COR-L47 (cell line): ENCODE measurements around the gene YIPF2.

Source experiments
- DNase-seq: peaks from one replicate; lab custom pipeline; 2025; lab: John Stamatoyannopoulos, UW

YIPF2 gene

DNA sequence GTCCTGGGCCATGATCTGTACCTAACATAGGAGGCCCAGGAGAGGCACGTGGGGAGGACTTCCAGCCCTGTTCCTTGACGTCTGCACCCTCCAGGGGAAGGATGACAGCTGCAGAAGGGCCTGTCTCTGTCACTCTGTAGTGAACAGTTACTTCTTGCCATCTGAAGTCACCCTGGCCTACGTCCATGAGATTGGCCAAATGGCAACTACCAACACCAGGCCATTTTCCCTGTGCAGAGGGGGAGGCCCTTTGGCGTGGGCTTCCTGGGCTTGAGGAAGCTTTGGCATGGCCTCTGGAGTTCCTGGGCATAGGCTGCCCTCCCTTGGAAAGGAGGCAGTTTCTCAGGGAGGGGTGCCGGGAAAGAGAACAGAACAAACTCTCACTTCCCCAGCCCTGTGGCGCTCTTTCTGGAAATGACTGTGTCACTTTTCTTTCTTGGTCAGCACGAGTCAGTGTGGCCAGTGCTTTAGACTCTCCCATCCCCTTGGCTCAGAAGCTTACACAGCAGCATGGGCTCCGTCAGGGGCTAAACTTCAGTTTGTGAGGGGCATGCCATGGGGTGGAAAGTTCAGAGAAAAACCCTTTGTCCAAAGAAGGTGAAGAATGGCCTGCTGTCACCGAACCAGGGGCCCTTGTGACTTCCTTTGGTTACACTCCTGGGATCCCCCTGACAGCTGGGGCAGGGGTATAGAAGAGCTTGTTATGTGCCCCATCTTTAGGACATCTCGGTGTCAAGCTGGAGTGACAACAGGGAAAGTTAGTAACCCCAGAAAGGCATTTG lies 51.8 kb downstream of the YIPF2 start:
- no peak for DNase-seq

DNA sequence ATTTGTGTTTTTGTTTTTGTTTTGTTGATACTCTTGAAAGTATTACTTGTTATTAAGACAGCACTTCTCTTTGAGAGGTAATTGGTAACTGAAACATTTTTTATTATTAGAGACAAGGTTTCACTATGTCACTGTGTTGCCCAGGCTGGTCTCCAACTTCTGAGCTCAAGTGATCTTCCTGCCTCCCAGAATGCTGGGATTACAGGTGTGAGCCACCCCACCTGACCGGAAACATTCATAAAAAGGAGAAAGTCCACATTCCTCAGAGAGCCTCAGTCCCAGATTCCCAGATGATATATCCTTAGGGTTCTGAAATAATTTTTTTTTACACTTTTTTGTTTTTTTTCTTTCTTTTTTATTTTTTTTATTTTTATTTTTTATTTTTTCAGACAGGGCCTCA lies 54.4 kb downstream of the YIPF2 start:
- DNase-seq = no peak

DNA sequence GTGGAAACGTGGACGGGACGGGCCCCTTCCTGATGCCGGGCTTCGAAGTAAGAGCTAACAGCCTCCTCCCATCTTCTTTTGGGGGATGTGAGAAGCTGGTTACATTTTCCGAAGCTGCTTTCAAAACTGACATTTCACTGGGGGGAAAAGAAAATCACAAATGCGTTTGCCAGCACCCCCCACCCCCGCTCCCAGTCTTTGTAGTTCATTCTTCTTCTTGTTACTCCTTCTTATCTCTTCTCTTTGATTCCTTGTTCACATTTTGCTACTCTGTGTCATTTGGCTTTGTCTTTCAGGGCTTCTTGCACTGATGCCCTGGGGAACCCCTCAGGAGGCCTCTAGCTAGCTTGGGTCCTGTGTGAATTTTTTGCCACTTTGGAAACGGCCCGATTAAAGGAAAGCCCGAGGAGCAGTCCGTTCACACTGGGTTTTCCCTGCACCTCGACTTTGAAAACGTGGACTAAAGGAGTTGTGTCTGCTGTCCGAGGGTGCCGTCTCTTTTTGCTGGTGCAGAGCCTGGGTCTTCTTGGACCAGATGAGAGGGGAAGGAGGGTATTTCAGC lies 55.8 kb downstream of the YIPF2 start:
- DNase-seq = no peak
